SK-N-SH (cell line): Measurements from ENCODE around the gene MCM5. TPM values are rescaled to one million over a fixed set of nuclear protein-coding genes. Genes with fewer than 3 reads are reported as not detected.

ENCODE experiments used
- CTCF ChIA-PET: fragments of 300-600, 350-600 bp; formaldehyde crosslinking; extraction: SDS; loops from one replicate; lab custom pipeline; 2021; lab: Yijun Ruan, JAX
- POLR2A ChIA-PET: fragments of 350-600 bp; sonication (Branson Sonifier 250); formaldehyde crosslinking; extraction: SDS; loops from one replicate; lab custom pipeline; 2020; ENCODE audit warnings: antibody characterized with exemption, inconsistent platforms; lab: Yijun Ruan, JAX
- DNase-seq: peaks from one replicate; pipeline ENCODE4 v3.0.0; 2012
- H2AFZ ChIP-seq: fragments of 200-600 bp; sonication (generic); 2 replicates; pipeline ENCODE4 v1.8.1; 2016; ENCODE audit warnings: antibody characterized with exemption, mild to moderate bottlenecking, low read depth
- H3F3A ChIP-seq: fragments of 200-600 bp; sonication (generic); replicated peaks from 2 replicates; pipeline ENCODE3; 2016; ENCODE audit warnings: antibody characterized with exemption, mild to moderate bottlenecking; ENCODE audit not compliant: insufficient read depth
- H3K27ac ChIP-seq, 2 experiments: fragments of 200-500 bp in 1 of 2; fragments of 200-600 bp in 1 of 2; sonication (Bioruptor generic) in 1 of 2; sonication (generic), shearing (Covaris generic) in 1 of 2; 2 replicates each; pipeline versions ENCODE4 v1.5.1 to v1.6.1; 2014 to 2016; ENCODE audit warnings: low read depth in 2 of 2, inconsistent platforms in 1 of 2, low read length in 1 of 2, mild to moderate bottlenecking in 1 of 2, mixed read lengths in 1 of 2
- H3K27me3 ChIP-seq: fragments of 200-600 bp; sonication (generic), shearing (Covaris generic); 2 replicates; pipeline ENCODE4 v1.6.1; 2016; ENCODE audit warnings: mixed run types; ENCODE audit not compliant: insufficient read depth
- H3K36me3 ChIP-seq, 2 experiments: fragments of 200-500 bp in 1 of 2; fragments of 200-600 bp in 1 of 2; sonication (Bioruptor generic) in 1 of 2; sonication (generic) in 1 of 2; replicated peaks in 1 of 2; 2 replicates each; pipeline versions ENCODE3 to v1.5.1; 2014 to 2016; ENCODE audit warnings: low read length in 1 of 2, mild to moderate bottlenecking in 1 of 2; ENCODE audit not compliant: insufficient read depth in 2 of 2, control insufficient read depth in 1 of 2
- H3K4me1 ChIP-seq, 2 experiments: fragments of 200-500 bp in 1 of 2; fragments of 200-600 bp in 1 of 2; sonication (Bioruptor generic) in 1 of 2; sonication (generic), shearing (Covaris generic) in 1 of 2; 2 replicates each; pipeline versions ENCODE4 v1.5.1 to v1.6.1; 2014 to 2016; ENCODE audit warnings: low read depth in 1 of 2, low read length in 1 of 2, mixed run types in 1 of 2; ENCODE audit not compliant: insufficient read depth in 2 of 2, control insufficient read depth in 1 of 2
- H3K4me2 ChIP-seq: fragments of 200-600 bp; sonication (generic), shearing (Covaris generic); 2 replicates; pipeline ENCODE4 v1.6.1; 2017; ENCODE audit warnings: mixed run types
- H3K4me3 ChIP-seq, 2 experiments: fragments of 200-500 bp in 1 of 2; fragments of 200-600 bp in 1 of 2; sonication (Bioruptor generic) in 1 of 2; sonication (generic), shearing (Covaris generic) in 1 of 2; 2 replicates each; pipeline versions ENCODE4 v1.5.1 to v1.8.1; 2014 to 2016; ENCODE audit warnings: low read depth in 2 of 2, inconsistent platforms in 1 of 2, low read length in 1 of 2, mild to moderate bottlenecking in 1 of 2, mixed read lengths in 1 of 2, moderate library complexity in 1 of 2
- H3K79me2 ChIP-seq: fragments of 200-600 bp; sonication (generic); 2 replicates; pipeline ENCODE4 v1.8.1; 2017; ENCODE audit warnings: mild to moderate bottlenecking; ENCODE audit not compliant: insufficient read depth
- H3K9ac ChIP-seq: fragments of 200-600 bp; sonication (generic); 2 replicates; pipeline ENCODE4 v1.6.1; 2017; ENCODE audit warnings: mixed run types
- H3K9me2 ChIP-seq: fragments of 200-600 bp; sonication (generic); 2 replicates; pipeline ENCODE4 v1.6.1; 2017; ENCODE audit warnings: mixed run types
- H3K9me3 ChIP-seq: fragments of 200-600 bp; sonication (generic); 2 replicates; pipeline ENCODE4 v1.6.1; 2017; ENCODE audit warnings: mixed run types, mild to moderate bottlenecking, moderate library complexity
- H4K20me1 ChIP-seq: fragments of 200-600 bp; sonication (generic); 2 replicates; pipeline ENCODE4 v1.6.1; 2017; ENCODE audit warnings: mild to moderate bottlenecking, mixed run types; ENCODE audit not compliant: insufficient read depth
- EP300 ChIP-seq, 2 experiments: IDR thresholded peaks; 2 replicates each; pipeline versions ENCODE4 v1.4.0 to v1.6.1; 2012; ENCODE audit warnings: borderline replicate concordance in 1 of 2, low read depth in 1 of 2, low read length in 1 of 2
- GABPA ChIP-seq: IDR thresholded peaks from 2 replicates; pipeline ENCODE4 v1.4.0; 2012; ENCODE audit warnings: low read depth, mild to moderate bottlenecking
- MEF2A ChIP-seq: IDR thresholded peaks from 2 replicates; pipeline ENCODE4 v1.4.0; 2012; ENCODE audit warnings: low read depth, borderline replicate concordance
- NFIC ChIP-seq: IDR thresholded peaks from 2 replicates; pipeline ENCODE4 v1.4.0; 2012; ENCODE audit warnings: borderline replicate concordance
- NRF1 ChIP-seq: IDR thresholded peaks from 2 replicates; pipeline ENCODE4 v1.6.1; 2012; ENCODE audit warnings: low read depth, mild to moderate bottlenecking, low read length
- POLR2AphosphoS5 ChIP-seq: IDR thresholded peaks from 2 replicates; pipeline ENCODE4 v1.6.1; 2012; ENCODE audit warnings: low read depth, low read length
- RAD21 ChIP-seq: IDR thresholded peaks from 2 replicates; pipeline ENCODE4 v1.6.1; 2012; ENCODE audit warnings: mild to moderate bottlenecking, low read length
- SMC3 ChIP-seq: IDR thresholded peaks from 2 replicates; pipeline ENCODE4 v1.6.1; 2012; ENCODE audit warnings: low read depth, low read length, improper control_type of control experiment
- TCF12 ChIP-seq: IDR thresholded peaks from 2 replicates; pipeline ENCODE4 v1.4.0; 2012
- TEAD4 ChIP-seq: IDR thresholded peaks from 2 replicates; pipeline ENCODE4 v1.4.0; 2012; ENCODE audit warnings: mild to moderate bottlenecking, borderline replicate concordance; ENCODE audit not compliant: insufficient read depth
- YY1 ChIP-seq: IDR thresholded peaks from 2 replicates; pipeline ENCODE4 v1.4.0; 2012; ENCODE audit warnings: low read depth, mild to moderate bottlenecking
- WGBS: methylation state at CpG from one replicate; pipeline ENCODE4 v1.1.6; 2017; ENCODE audit warnings: low lambda C conversion rate; 5-methylcytosine and 5-hydroxymethylcytosine counted together
- polyA plus RNA-seq, 3 experiments: library from polyadenylated mRNA; depleted of rRNA; stranded (reverse); fragments of >200 nt; gene quantifications; 2 replicates each; pipeline ENCODE4 v1.2.3, GENCODE V29; 2012
- TF ChIP-seq, protein P1 (sequence below): fragments of 200-600 bp; sonication (generic); IDR thresholded peaks from 2 replicates; pipeline ENCODE4 v1.6.1; 2017; ENCODE audit warnings: antibody characterized with exemption, mild to moderate bottlenecking, moderate library complexity
- TF ChIP-seq, protein P2 (sequence below): fragments of 150-350 bp; IDR thresholded peaks from 2 replicates; pipeline ENCODE4 v1.6.1; 2017; ENCODE audit warnings: antibody characterized with exemption, low read length, low read depth, borderline replicate concordance
- TF ChIP-seq, protein P3 (sequence below): IDR thresholded peaks from 2 replicates; pipeline ENCODE4 v1.4.0; 2012; ENCODE audit warnings: low read depth, borderline replicate concordance

The MCM5 gene
- polyA plus RNA-seq, 1 of the 3 experiments (the other 2 are of a cell fraction), result 42.9 TPM

DNA sequence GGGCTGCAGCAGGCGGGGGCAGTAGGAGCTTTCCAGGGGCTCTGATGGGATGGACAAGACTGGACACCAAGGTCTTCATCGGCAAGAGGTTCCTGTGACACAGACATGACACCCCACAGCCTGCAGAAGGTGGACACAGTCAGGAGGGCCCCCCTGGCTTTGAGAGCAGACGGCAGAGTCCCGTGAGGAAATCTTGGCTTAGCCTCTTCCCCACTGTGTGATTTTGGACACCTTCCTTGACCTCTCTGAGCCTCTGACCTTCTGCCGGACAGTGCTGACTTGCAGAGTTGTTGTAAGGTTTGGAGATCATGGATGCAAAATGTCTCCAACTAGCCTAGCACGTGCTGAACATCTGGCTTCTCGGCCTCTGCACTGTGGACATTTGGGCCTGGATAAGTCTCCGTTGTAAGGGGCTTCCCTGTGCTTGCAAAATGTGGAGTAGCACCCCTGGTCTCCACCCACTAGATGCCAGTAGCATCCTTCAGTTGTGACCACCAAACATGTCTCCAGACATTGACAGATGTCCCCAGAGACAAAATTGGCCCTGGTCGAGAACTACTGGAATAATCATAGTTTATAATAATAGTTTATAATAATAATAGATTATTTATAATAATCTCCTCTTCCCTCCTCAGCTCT lies 54.6 kb downstream of the MCM5 start:
- no peak overlapping the region for H3K4me2 ChIP-seq
- TF ChIP-seq NRF1 (no peak), TCF12 (no peak), SMC3 (peak; percentile 39), YY1 (no peak), RAD21 (peak; percentile 75), EP300 (IDR thresholded peaks at IDR 0.05; ENCODE audit: borderline replicate concordance in 1 of 2, low read depth in 1 of 2, low read length in 1 of 2) (no peak)
- TF ChIP-seq, protein P1, sequence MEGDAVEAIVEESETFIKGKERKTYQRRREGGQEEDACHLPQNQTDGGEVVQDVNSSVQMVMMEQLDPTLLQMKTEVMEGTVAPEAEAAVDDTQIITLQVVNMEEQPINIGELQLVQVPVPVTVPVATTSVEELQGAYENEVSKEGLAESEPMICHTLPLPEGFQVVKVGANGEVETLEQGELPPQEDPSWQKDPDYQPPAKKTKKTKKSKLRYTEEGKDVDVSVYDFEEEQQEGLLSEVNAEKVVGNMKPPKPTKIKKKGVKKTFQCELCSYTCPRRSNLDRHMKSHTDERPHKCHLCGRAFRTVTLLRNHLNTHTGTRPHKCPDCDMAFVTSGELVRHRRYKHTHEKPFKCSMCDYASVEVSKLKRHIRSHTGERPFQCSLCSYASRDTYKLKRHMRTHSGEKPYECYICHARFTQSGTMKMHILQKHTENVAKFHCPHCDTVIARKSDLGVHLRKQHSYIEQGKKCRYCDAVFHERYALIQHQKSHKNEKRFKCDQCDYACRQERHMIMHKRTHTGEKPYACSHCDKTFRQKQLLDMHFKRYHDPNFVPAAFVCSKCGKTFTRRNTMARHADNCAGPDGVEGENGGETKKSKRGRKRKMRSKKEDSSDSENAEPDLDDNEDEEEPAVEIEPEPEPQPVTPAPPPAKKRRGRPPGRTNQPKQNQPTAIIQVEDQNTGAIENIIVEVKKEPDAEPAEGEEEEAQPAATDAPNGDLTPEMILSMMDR, result peak; percentile 30; the same call in 1 of the 2 replicates
- TF ChIP-seq, protein P2, sequence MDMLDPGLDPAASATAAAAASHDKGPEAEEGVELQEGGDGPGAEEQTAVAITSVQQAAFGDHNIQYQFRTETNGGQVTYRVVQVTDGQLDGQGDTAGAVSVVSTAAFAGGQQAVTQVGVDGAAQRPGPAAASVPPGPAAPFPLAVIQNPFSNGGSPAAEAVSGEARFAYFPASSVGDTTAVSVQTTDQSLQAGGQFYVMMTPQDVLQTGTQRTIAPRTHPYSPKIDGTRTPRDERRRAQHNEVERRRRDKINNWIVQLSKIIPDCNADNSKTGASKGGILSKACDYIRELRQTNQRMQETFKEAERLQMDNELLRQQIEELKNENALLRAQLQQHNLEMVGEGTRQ, result no peak
- TF ChIP-seq, protein P3, sequence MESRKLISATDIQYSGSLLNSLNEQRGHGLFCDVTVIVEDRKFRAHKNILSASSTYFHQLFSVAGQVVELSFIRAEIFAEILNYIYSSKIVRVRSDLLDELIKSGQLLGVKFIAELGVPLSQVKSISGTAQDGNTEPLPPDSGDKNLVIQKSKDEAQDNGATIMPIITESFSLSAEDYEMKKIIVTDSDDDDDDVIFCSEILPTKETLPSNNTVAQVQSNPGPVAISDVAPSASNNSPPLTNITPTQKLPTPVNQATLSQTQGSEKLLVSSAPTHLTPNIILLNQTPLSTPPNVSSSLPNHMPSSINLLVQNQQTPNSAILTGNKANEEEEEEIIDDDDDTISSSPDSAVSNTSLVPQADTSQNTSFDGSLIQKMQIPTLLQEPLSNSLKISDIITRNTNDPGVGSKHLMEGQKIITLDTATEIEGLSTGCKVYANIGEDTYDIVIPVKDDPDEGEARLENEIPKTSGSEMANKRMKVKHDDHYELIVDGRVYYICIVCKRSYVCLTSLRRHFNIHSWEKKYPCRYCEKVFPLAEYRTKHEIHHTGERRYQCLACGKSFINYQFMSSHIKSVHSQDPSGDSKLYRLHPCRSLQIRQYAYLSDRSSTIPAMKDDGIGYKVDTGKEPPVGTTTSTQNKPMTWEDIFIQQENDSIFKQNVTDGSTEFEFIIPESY, result no peak
- TF ChIP-seq, all 33 proteins: peak for 3
- H3K9me2 ChIP-seq, result no peaks in the 10 kb centered on the region
- H3K9me3 ChIP-seq, result no peaks in the 10 kb centered on the region
- H3K9ac ChIP-seq, result no peak overlapping the region
- POLR2A ChIA-PET, result interaction anchor here (0.6 kb wide), 1 partner anchor 36 kb away, joined by 3 read pairs; no protein-coding TSS in a partner anchor
- 63% methylated on average over 5 of the region's 9 CpGs for WGBS
- no peaks in the 10 kb centered on the region for H4K20me1 ChIP-seq
- peaks cover 3% of the 10 kb centered on the region for H3F3A ChIP-seq
- H3K36me3 ChIP-seq, result no peaks in the 10 kb centered on the region
- H3K27ac ChIP-seq, result no peak overlapping the region
- CTCF ChIA-PET, result interaction anchor here (0.5 to 1.8 kb wide), 10 partner anchors 13 to 177 kb away, joined by 3 to 7 read pairs (median 4); no protein-coding TSS in a partner anchor
- no peaks in the 10 kb centered on the region for H3K79me2 ChIP-seq
- peaks cover 0 to 38% of the 10 kb centered on the region in 2 experiments; a peak in 2 of 4 replicates for H3K4me1 ChIP-seq
- no peak overlapping the region for H3K4me3 ChIP-seq
- H3K27me3 ChIP-seq, result no peaks in the 10 kb centered on the region
- no peak for DNase-seq
- no peak overlapping the region for H2AFZ ChIP-seq

DNA sequence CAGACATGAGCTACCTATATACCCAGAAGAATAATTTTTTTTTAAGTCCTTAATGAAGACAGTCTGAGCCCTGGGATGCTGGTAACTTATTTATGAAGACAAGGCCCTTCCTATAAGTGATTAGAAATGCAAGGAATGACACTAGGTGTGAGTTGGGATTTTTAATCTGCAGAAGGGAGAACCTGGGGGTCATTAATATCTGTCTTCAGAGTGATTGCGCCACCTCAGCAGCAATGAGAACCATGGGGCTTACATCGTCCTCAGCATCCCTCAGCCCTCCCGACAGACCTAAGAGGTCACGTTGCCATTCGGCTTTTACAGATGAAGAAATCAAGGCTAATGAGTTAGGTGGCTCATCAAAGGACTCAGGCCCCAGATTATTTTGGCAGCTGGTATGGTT lies 55.6 kb downstream of the MCM5 start:
- ChIA-PET CTCF (interaction anchor here (0.8 to 1.8 kb wide), 4 partner anchors 25 to 128 kb away, joined by 4 to 7 read pairs (median 4); no protein-coding TSS in a partner anchor), POLR2A (no interaction called here)
- WGBS, result 95% methylated on average over 5 of the region's 5 CpGs
- Histone ChIP-seq H3K36me3 (no peaks in the 10 kb centered on the region), H3K4me1 (peaks cover 0 to 38% of the 10 kb centered on the region in 2 experiments; a peak in 2 of 4 replicates), H3F3A (peaks cover 3% of the 10 kb centered on the region), H3K9me3 (no peaks in the 10 kb centered on the region), H3K79me2 (no peaks in the 10 kb centered on the region), H3K9ac (no peak overlapping the region), H3K4me3 (no peak overlapping the region), H2AFZ (no peak overlapping the region), H3K27ac (no peak overlapping the region), H3K4me2 (no peak overlapping the region), H3K9me2 (no peaks in the 10 kb centered on the region), H4K20me1 (no peaks in the 10 kb centered on the region), H3K27me3 (no peaks in the 10 kb centered on the region)
- no peak for TF ChIP-seq TEAD4
- no peak for TF ChIP-seq MEF2A
- TF ChIP-seq POLR2AphosphoS5, result no peak
- TF ChIP-seq TCF12, result no peak
- no peak for TF ChIP-seq NFIC
- TF ChIP-seq GABPA, result no peak
- DNase-seq, result no peak
